Esophagus squamous epithelium (tissue), 4 donors: ENCODE data around the gene NMBR.

Source experiments
- POLR2A ChIP-seq, 4 donors: fragments of 450-650 bp; IDR thresholded peaks; one replicate each; pipeline ENCODE4 v1.6.1; 2017; ENCODE audit warnings: antibody characterized with exemption in 4 of 4, mild to moderate bottlenecking in 4 of 4, moderate library complexity in 3 of 4
- TF ChIP-seq, protein P1 (sequence below), 6 experiments: fragments of 450-650 bp in 4 of 6; fragments of 200-600 bp in 2 of 6; sonication (generic) in 2 of 6; IDR thresholded peaks; one replicate each; pipeline ENCODE4 v1.5.1; 2016 to 2019; ENCODE audit warnings: antibody characterized with exemption in 6 of 6, mild to moderate bottlenecking in 4 of 6, moderate library complexity in 4 of 6

GRCh38 chr6:142075516-142076101, 71.3 kb downstream of the NMBR start:
- TF ChIP-seq, protein P1, sequence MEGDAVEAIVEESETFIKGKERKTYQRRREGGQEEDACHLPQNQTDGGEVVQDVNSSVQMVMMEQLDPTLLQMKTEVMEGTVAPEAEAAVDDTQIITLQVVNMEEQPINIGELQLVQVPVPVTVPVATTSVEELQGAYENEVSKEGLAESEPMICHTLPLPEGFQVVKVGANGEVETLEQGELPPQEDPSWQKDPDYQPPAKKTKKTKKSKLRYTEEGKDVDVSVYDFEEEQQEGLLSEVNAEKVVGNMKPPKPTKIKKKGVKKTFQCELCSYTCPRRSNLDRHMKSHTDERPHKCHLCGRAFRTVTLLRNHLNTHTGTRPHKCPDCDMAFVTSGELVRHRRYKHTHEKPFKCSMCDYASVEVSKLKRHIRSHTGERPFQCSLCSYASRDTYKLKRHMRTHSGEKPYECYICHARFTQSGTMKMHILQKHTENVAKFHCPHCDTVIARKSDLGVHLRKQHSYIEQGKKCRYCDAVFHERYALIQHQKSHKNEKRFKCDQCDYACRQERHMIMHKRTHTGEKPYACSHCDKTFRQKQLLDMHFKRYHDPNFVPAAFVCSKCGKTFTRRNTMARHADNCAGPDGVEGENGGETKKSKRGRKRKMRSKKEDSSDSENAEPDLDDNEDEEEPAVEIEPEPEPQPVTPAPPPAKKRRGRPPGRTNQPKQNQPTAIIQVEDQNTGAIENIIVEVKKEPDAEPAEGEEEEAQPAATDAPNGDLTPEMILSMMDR (IDR thresholded peaks at IDR 0.05) = no peak
- no peak for TF ChIP-seq POLR2A (IDR thresholded peaks at IDR 0.05)
